SK-MEL-5 (cell line): ENCODE measurements around the gene CCDC87. TPM values are rescaled to one million over a fixed set of nuclear protein-coding genes. Genes with fewer than 3 reads are reported as not detected.
"Not testable (repeated sequence)": the region's sequence is repeated elsewhere in the genome, so short reads cannot be mapped to it uniquely, and the experiment has no call there.

ENCODE experiments used
- DNase-seq: peaks from one replicate; pipeline ENCODE4 v3.0.0-alpha.2; 2016; ENCODE audit warnings: low read depth, low spot score
- in situ Hi-C: cut with HindIII; loops from 2 replicates; pipeline ENCODE4 v1.10.0; 2016; ENCODE audit warnings: low sequenced_read_pairs, high pct_unique_total_duplicates, low pct_unique_long_range_greater_than_20kb
- polyA plus RNA-seq, 2 experiments: library from polyadenylated mRNA; depleted of rRNA; stranded (reverse); fragments of >200 nt; gene quantifications; 2 replicates each; pipeline ENCODE4 v1.2.3, GENCODE V29; 2015
- total RNA-seq: library from RNA; depleted of rRNA; stranded (reverse); fragments of >200 nt; shearing (Covaris generic); gene quantifications from 2 replicates; pipeline ENCODE4 v1.2.3, GENCODE V29; 2014; rRNA removed

Gene CCDC87
- total RNA-seq, result 0.08 and 0.24 TPM in 2 replicates
- 0.02 and 0.13 TPM in 2 replicates for polyA plus RNA-seq (2015; cell fraction: cytosol; rRNA removed)
- 0.07 and 0.15 TPM in 2 replicates for polyA plus RNA-seq (2015; cell fraction: nucleus; rRNA removed)

- in situ Hi-C loops, result no loop called here
- peak; percentile 92 for DNase-seq
These were observed at the start of gene CCDC87, which contains the start of gene CCS for GRCh38 chr11:66592457-66593302. CCDC87 (minus strand) TSS chr11:66593063; CDS start chr11:66593015, 48 bp downstream. CCS (plus strand) TSS chr11:66593185; CDS start chr11:66593262, 77 bp downstream.

- in situ Hi-C loops, result no loop called here
- DNase-seq, result no peak
These were observed 49.0 kb upstream of the CCDC87 start for GRCh38 chr11:66641834-66642233.

GRCh38 chr11:66639814-66640340 lies 47.0 kb upstream of the CCDC87 start:
- in situ Hi-C loops, DNase-seq: not testable (repeated sequence)

DNA sequence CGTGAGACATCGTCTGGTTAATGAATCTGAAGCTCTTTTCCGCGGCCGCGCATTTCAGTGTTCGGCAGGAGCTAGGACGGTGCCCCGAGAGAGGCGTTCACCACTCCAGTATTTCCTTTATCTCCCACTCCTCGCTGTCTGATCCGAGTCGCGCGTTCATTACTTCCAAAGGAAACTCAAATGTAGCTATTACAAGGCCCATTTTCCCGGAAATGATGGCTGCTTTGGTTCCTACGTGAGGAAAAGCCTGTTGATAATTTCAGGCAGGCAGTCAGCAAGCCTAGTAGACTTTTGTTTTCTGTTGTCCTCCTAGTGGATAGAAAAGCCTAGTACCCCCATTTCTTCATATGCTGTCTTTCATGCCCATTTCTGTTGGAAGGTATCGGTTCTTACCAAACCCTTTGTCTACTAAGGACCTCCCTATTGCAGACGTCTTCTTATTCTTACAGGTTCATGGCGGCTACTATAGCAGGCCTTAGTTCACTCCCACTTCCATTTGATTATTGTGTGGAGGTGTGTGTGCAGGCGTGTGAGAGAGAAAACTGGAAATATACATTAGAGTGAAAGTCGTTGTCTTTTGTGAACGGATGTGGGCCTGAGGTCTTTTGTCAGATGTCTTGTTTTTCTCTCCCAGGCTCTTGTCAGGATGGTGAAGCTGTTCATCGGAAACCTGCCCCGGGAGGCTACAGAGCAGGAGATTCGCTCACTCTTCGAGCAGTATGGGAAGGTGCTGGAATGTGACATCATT lies 46.4 kb upstream of the CCDC87 start:
- peak; percentile 16 for DNase-seq
- in situ Hi-C loops, result no loop called here

DNA sequence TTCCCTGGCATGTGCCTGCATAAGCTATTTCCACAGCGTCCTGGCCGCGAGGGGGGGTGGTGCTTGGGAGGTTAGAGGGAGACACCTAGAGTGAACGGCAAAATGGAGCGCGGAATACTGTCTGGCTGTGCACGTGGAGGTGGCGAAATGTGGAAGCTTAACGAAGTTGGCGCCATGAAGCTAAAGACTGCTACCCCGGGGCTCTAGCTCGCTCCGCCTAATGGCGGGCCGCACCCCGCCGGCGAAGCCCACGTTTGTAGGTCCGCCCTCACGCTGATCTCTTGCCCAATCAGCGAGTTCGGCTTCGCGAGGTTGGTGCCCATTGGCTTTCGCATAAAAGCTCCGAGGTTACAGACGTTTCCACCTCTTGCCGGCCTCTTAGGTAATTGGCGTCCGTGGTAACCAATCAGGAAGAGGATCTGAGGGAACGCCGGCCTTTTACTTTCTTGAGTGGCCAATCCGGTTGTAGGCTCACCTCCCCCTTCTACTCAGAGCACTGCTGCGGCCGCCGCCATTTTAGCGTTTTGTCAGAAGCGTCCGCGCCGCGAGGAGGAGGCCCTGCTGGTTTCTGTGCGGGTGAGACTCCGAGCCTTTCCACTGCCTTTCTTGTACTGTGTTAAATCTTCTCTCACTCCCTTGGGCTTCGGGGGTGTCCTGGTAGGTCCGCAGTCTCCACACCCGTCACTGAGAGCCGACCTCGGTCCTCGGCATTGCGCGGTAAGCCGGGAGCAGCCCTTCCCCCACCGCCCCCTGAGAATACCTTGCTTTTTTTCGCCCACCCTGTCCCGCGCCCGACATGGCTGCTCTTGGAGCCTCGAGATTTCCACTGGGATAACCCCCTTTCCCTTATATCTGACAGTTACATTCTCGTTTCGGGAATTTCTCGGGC lies 45.6 kb upstream of the CCDC87 start, which contains the start of gene RBM4:
TSS of gene RBM4 (plus strand) at position 527 of the 889 bp plus-strand sequence. CDS start 1,009 bp downstream, outside the sequence.
- in situ Hi-C loops, result no loop called here
- DNase-seq, result peak; percentile 99

DNA sequence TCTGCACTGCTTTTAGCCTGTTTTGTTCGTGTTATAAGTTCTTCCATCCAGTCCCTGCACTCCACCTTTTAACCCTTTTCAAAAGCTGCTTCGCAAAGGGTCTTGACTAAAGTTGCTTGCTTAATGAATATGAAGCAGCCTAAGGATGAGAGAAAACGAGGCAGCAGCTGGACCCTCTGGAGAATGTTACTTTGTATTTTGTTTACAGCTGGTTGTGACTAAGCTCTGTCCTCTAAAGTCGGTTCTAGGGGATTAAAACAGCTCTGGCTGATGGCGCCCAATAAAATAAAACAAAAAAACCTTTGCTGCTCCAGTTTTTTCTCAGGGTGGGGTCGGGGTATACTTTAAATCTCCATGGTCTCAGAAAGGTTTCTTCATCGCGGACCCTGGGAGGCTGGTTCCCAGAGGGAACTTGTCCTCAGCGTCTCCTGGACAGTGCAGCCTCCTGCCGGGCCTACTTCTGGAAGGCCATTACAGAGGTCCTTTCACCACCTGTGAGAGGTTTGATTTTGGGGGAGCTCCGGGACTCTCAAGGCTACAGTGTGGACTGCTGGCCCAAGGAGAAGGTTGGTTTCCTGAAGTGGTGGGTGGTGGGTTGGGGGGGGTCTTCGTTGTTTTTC lies 44.8 kb upstream of the CCDC87 start:
- in situ Hi-C loops, result no loop called here
- DNase-seq, result peak; percentile 13

- DNase-seq, result no peak
- in situ Hi-C loops, result no loop called here
These were observed 43.5 kb upstream of the CCDC87 start for GRCh38 chr11:66636411-66636810.

DNA sequence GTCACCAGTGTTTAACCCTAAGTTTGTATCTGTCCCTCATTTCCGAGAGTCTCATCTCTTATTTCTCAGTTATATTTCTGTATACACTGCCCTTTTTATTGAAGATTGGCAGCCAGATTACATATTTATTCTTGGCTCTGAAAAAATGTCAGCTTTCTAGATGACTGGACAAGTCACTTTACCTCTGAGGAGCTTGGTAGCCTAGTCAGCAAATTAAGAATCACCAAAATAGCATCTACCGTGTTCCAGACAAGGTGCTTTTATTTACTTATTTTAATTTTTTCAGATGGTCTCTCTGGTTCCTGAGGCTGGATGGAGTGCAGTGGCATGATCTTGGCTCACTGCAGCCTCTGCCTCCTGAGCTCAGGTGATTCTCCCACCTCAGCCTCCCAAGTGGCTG lies 40.1 kb upstream of the CCDC87 start:
- in situ Hi-C loops, result no loop called here
- no peak for DNase-seq

- in situ Hi-C loops, result no loop called here
- DNase-seq, result no peak
These were observed 39.0 kb upstream of the CCDC87 start for GRCh38 chr11:66631883-66632282.

- in situ Hi-C loops, result no loop called here
- no peak for DNase-seq
These were observed 36.5 kb upstream of the CCDC87 start for GRCh38 chr11:66629356-66629755.

DNA sequence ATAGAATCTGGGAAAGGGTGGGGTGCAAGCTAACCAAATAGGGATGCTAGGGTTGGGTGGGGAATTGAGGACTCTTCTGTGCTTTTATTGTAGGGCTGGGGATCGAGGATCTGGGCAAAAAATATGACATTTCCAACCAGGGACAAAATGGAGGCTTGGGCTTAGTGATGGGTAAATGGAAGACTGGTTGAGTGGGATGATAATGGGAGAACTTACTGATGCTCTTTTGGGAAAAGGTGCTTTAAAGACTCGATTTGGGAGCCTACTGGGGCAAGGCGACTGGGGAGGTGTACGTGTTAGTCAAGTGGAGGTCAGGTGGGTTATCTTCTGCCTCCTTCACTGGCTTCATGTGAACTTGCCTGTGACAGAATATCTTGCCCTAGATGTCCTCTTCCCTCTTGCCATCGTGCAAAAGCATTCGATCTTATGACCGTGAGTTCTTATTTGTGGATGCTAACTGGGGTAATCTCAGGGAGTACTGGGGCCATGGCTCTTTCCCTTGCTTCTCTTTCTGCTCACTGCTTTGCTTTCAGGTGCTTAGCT lies 35.3 kb upstream of the CCDC87 start:
- DNase-seq, result no peak
- in situ Hi-C loops, result no loop called here

DNA sequence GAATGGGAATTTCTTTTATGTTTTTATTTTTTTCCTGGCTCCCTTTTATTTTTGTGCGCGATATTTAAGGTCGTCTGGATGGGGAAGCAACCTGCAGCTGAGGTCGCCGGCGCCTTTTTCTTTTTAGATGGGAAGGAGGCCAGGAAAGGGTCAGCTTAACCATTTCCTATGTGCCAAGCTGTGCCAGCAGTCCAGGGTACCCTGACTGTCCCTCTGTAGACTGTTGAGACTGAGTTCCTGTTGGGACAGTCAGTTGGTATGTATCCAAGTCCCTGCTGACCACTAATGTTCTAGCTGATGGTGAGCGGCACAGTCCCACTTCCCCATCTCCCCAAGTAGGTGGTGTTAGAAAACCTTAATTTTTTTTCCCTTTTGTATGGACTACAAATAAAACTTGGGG lies 34.1 kb upstream of the CCDC87 start:
- no peak for DNase-seq
- in situ Hi-C loops, result no loop called here

GRCh38 chr11:66626382-66626781 lies 33.5 kb upstream of the CCDC87 start:
- no peak for DNase-seq
- in situ Hi-C loops, result no loop called here

GRCh38 chr11:66625752-66626149 lies 32.9 kb upstream of the CCDC87 start:
- in situ Hi-C loops, result no loop called here
- no peak for DNase-seq

GRCh38 chr11:66625041-66625751 lies 32.3 kb upstream of the CCDC87 start:
- in situ Hi-C loops, result no loop called here
- DNase-seq, result no peak

DNA sequence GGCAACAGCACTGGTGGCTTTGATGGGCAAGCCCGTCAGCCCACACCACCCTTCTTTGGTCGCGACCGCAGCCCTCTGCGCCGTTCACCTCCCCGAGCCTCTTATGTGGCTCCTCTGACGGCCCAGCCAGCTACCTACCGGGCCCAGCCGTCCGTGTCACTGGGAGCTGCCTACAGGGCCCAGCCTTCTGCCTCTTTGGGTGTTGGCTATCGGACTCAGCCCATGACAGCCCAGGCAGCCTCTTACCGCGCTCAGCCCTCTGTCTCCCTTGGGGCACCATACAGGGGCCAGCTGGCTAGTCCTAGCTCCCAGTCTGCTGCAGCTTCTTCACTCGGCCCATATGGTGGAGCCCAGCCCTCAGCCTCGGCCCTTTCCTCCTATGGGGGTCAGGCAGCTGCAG lies 31.6 kb upstream of the CCDC87 start:
- no peak for DNase-seq
- in situ Hi-C loops, result no loop called here
